Activated B cell treated with CpG ODN at 0.5 μM for 24 hours (primary cell): ENCODE measurements around the gene RBM45. TPM values are rescaled to one million over a fixed set of nuclear protein-coding genes. Genes with fewer than 3 reads are reported as not detected.
"Not testable (repeated sequence)": the region's sequence is repeated elsewhere in the genome, so short reads cannot be mapped to it uniquely, and the experiment has no call there.

Experiments
- ATAC-seq: fragments of 200-7000 bp; cut with Tn5 transposase; one replicate; pipeline ENCODE4 v1.10.0; 2021; ENCODE audit warnings: low read depth, mild to moderate bottlenecking, moderate library complexity
- CTCF ChIA-PET: fragments of 350-600 bp; sonication (Branson Sonifier 250); formaldehyde crosslinking; loops from one replicate; lab custom pipeline; 2021; ENCODE audit warnings: antibody characterized with exemption; lab: Charles Lee
- POLR2A ChIA-PET: fragments of 350-600 bp; sonication (Branson Sonifier 250); formaldehyde crosslinking; loops from one replicate; lab custom pipeline; 2021; ENCODE audit warnings: antibody characterized with exemption; lab: Charles Lee
- DNase-seq: peaks from one replicate; pipeline ENCODE4 v3.0.0; 2022
- H3K27ac Mint-ChIP-seq: one replicate; pipeline ENCODE4 v1.8.0; 2020; ENCODE audit warnings: mixed read lengths
- H3K27me3 Mint-ChIP-seq: one replicate; pipeline ENCODE4 v1.8.0; 2021; ENCODE audit warnings: mixed read lengths
- H3K36me3 Mint-ChIP-seq: one replicate; pipeline ENCODE4 v1.8.0; 2021; ENCODE audit warnings: low read depth, mixed read lengths
- H3K4me1 Mint-ChIP-seq: one replicate; pipeline ENCODE4 v1.8.0; 2021; ENCODE audit warnings: mixed read lengths
- H3K4me3 Mint-ChIP-seq: one replicate; pipeline ENCODE4 v1.8.0; 2020; ENCODE audit warnings: mild to moderate bottlenecking, mixed read lengths
- H3K9me3 Mint-ChIP-seq: one replicate; pipeline ENCODE4 v1.8.0; 2020; ENCODE audit warnings: mixed read lengths
- CTCF ChIP-seq: fragments of 200-600 bp; IDR thresholded peaks from one replicate; pipeline ENCODE4 v1.8.0; 2022; ENCODE audit warnings: antibody characterized with exemption, mild to moderate bottlenecking
- intact Hi-C: fragments of 100-400 bp; cut with micrococcal nuclease; formaldehyde crosslinking; loops from one replicate; pipeline ENCODE4 v1.15.1; 2024
- total RNA-seq: library from RNA; stranded (reverse); gene quantifications from 2 replicates; pipeline ENCODE4 v1.2.3, GENCODE V29; 2022

The RBM45 gene
- total RNA-seq, 1 donor from 2014 or later: 17.9 TPM

DNA sequence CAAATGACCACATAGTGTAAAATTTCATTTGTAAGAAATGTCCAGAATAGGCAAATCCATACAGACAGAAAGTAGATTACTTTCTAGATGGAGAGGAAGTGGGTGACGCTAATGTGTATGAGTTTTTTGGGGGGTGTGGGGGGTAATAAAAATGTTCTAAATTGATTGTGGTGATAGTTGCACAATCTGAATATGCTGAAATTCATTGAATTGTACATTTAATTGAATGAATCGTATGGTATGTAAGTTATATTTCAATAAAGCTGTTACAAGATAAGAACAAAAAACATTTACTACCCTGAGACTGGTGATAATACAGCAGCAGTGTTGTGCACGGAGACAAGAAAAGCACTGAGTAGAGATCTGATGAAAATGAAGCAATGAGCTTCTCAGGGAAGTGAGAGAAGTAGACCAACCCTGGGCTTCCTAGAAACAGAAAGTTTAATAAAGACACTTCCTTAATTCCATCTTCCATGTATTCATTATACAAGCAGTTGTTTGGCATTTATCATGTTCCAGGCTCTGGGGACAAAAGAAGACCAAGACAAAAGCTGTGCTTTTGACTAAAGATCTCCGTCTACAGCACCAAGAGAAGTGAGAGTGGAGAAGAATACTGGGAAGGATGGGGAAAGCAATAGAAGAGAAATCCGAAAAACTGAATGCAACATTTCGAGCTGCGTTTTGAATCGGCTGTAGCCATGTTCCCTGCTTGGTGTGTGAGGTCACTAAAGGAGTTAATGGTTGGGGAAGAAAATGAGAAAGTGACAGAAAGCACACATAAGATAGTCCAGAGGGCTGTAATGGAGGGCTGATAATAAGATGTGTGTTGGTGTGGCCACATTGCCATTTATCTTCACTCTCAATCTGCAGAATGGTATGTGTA lies 37.9 kb upstream of the RBM45 start:
- ChIA-PET POLR2A (no interaction called here), CTCF (no interaction called here)
- Mint-ChIP-seq H3K4me1 (peaks cover 3% of the 10 kb centered on the region), H3K9me3 (peaks cover 3% of the 10 kb centered on the region), H3K4me3 (no peak overlapping the region), H3K27me3 (peaks cover 45% of the 10 kb centered on the region), H3K36me3 (no peaks in the 10 kb centered on the region), H3K27ac (no peak overlapping the region)
- no peak for DNase-seq
- intact Hi-C loops: no loop called here
- ATAC-seq: no peak
- TF ChIP-seq CTCF: no peak

GRCh38 chr2:178075006-178075326 lies 37.3 kb upstream of the RBM45 start:
- peaks cover 45% of the 10 kb centered on the region for H3K27me3 Mint-ChIP-seq
- intact Hi-C loops: no loop called here
- H3K27ac Mint-ChIP-seq: no peak overlapping the region
- H3K4me1 Mint-ChIP-seq: peaks cover 3% of the 10 kb centered on the region
- TF ChIP-seq CTCF: no peak
- ChIA-PET POLR2A (no interaction called here), CTCF (no interaction called here)
- DNase-seq: no peak
- no peak overlapping the region for H3K4me3 Mint-ChIP-seq
- peaks cover 3% of the 10 kb centered on the region for H3K9me3 Mint-ChIP-seq
- no peaks in the 10 kb centered on the region for H3K36me3 Mint-ChIP-seq
- ATAC-seq: no peak

- Mint-ChIP-seq H3K9me3 (peaks cover 3% of the 10 kb centered on the region), H3K36me3 (no peaks in the 10 kb centered on the region), H3K4me3 (no peak overlapping the region), H3K27ac (no peak overlapping the region), H3K4me1 (peaks cover 3% of the 10 kb centered on the region), H3K27me3 (peaks cover 37% of the 10 kb centered on the region)
- ATAC-seq (no peak), DNase-seq (no peak)
- intact Hi-C loops: no loop called here
- CTCF ChIA-PET: no interaction called here
- POLR2A ChIA-PET: no interaction called here
- no peak for TF ChIP-seq CTCF
These were observed 36.1 kb upstream of the RBM45 start for GRCh38 chr2:178076130-178076529.

DNA sequence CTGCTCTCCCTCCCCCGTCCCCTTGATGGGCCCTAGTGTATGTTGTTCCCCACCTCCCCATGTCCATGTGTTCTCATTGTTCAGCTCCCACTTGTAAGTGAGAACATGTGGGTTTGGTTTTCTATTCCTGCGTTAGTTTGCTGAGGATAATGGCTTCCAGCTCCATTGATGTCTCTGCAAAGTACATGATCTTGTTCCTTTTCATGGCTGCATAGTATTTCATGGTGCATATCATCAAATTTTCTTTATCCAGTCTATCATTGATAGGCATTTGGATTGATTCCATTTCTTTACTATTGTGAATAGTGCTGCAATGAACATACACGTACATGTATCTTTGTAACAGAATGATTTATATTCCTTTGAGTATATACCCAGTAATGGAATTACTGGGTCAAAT lies 33.0 kb upstream of the RBM45 start:
- CTCF ChIA-PET, POLR2A ChIA-PET: not testable (repeated sequence)

GRCh38 chr2:178082408-178083045 lies 29.7 kb upstream of the RBM45 start:
- no peak for ATAC-seq
- intact Hi-C loops: no loop called here
- ChIA-PET POLR2A (no interaction called here), CTCF (no interaction called here)
- peaks cover 6% of the 10 kb centered on the region for H3K27me3 Mint-ChIP-seq
- H3K9me3 Mint-ChIP-seq: peaks cover 3% of the 10 kb centered on the region
- H3K4me3 Mint-ChIP-seq: no peak overlapping the region
- TF ChIP-seq CTCF: no peak
- DNase-seq: no peak
- H3K36me3 Mint-ChIP-seq: no peaks in the 10 kb centered on the region
- H3K27ac Mint-ChIP-seq: no peak overlapping the region
- H3K4me1 Mint-ChIP-seq: no peaks in the 10 kb centered on the region

More for the DNA sequence above, 33.0 kb upstream of the RBM45 start:
- H3K36me3 Mint-ChIP-seq, intact Hi-C loops, H3K4me3 Mint-ChIP-seq, ATAC-seq, H3K9me3 Mint-ChIP-seq, H3K27ac Mint-ChIP-seq, H3K4me1 Mint-ChIP-seq, DNase-seq: not testable (repeated sequence)
- peaks cover 11% of the 10 kb centered on the region for H3K27me3 Mint-ChIP-seq
